ENCODE results near the gene KIRREL1.

GRCh38 chr1:158056498-158056897, 63.1 kb downstream of the KIRREL1 start:
- TF ChIP-seq ZNF70 (CRISPR knock-in tag; IDR thresholded peaks at IDR 0.05) (no peak), ZNF8 (CRISPR knock-in tag; IDR thresholded peaks at IDR 0.05) (no peak), CSDC2 (CRISPR knock-in tag; IDR thresholded peaks at IDR 0.05) (no peak), GLIS3 (CRISPR knock-in tag; IDR thresholded peaks at IDR 0.05) (no peak), RARB (CRISPR knock-in tag; IDR thresholded peaks at IDR 0.05) (no peak), PATZ1 (CRISPR knock-in tag; IDR thresholded peaks at IDR 0.05; ENCODE audit: borderline replicate concordance) (no peak), TCF4 (CRISPR knock-in tag; IDR thresholded peaks at IDR 0.05; ENCODE audit: borderline replicate concordance) (no peak), SNAI2 (CRISPR knock-in tag; IDR thresholded peaks at IDR 0.05) (no peak), CSRNP3 (CRISPR knock-in tag; IDR thresholded peaks at IDR 0.05) (no peak), PPARA (CRISPR knock-in tag; IDR thresholded peaks at IDR 0.05; ENCODE audit: borderline replicate concordance) (no peak), ZNF565 (CRISPR knock-in tag; conservative IDR thresholded peaks at IDR 0.05; ENCODE audit: low read depth) (no peak)
- TF ChIP-seq, protein P1, sequence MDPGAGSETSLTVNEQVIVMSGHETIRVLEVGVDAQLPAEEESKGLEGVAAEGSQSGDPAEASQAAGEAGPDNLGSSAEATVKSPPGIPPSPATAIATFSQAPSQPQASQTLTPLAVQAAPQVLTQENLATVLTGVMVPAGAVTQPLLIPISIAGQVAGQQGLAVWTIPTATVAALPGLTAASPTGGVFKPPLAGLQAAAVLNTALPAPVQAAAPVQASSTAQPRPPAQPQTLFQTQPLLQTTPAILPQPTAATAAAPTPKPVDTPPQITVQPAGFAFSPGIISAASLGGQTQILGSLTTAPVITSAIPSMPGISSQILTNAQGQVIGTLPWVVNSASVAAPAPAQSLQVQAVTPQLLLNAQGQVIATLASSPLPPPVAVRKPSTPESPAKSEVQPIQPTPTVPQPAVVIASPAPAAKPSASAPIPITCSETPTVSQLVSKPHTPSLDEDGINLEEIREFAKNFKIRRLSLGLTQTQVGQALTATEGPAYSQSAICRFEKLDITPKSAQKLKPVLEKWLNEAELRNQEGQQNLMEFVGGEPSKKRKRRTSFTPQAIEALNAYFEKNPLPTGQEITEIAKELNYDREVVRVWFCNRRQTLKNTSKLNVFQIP (CRISPR knock-in tag; IDR thresholded peaks at IDR 0.05; ENCODE audit: borderline replicate concordance, low read depth) = no peak
